ENCODE results near the gene ODF4. TPM values are rescaled to one million over a fixed set of nuclear protein-coding genes. Genes with fewer than 3 reads are reported as not detected.

The ODF4 gene
- total RNA-seq, 1 donor from 2014 or later = not detected

Small RNA genes lying within 50 kb of the gene (small RNA-seq; reads per million reads assigned to genes)
- 0.09 reads per million for gene RF00265 (ENCODE audit: low replicate concordance)

Other genes starting within 250 kb of the ODF4 start
- 3.2 TPM for gene ALOXE3, start 221.3 kb upstream of the ODF4 start, total RNA-seq
- gene HES7, start 215.7 kb upstream of the ODF4 start, total RNA-seq = 0.10 TPM
- gene PER1, start 187.4 kb upstream of the ODF4 start, total RNA-seq = 83.5 TPM
- 18.0 TPM for gene VAMP2, start 176.9 kb upstream of the ODF4 start, total RNA-seq
- 21.6 TPM for gene TMEM107, start 163.5 kb upstream of the ODF4 start, total RNA-seq
- gene BORCS6, start 149.7 kb upstream of the ODF4 start, total RNA-seq = 4.6 TPM
- gene AURKB, start 129.3 kb upstream of the ODF4 start, total RNA-seq = 12.4 TPM
- gene CTC1, start 91.8 kb upstream of the ODF4 start, total RNA-seq = 13.2 TPM
- 20.1 TPM for gene PFAS, start 90.6 kb upstream of the ODF4 start, total RNA-seq
- gene RANGRF, start 51.2 kb upstream of the ODF4 start, total RNA-seq = 6.3 TPM
- 0.49 TPM for gene SLC25A35, start 44.4 kb upstream of the ODF4 start, total RNA-seq
- gene ARHGEF15, start 29.6 kb upstream of the ODF4 start, total RNA-seq = 3.6 TPM
- 2,559 TPM for gene RPL26, start 43.4 kb downstream of the ODF4 start, total RNA-seq
- 3.3 TPM for gene RNF222, start 58.0 kb downstream of the ODF4 start, total RNA-seq
- 98.7 TPM for gene NDEL1, start 96.0 kb downstream of the ODF4 start, total RNA-seq

Data from skin of body (tissue), 2 donors.